Measurements from ENCODE around the gene DCTN4.
"Not testable (repeated sequence)": the region's sequence is repeated elsewhere in the genome, so short reads cannot be mapped to it uniquely, and the experiment has no call there.

Gene DCTN4

GRCh38 chr5:150758531-150759333 lies at the start of gene DCTN4:
DCTN4 (minus strand) TSS chr5:150759017; CDS start chr5:150758993, 24 bp downstream.
- peak; percentile 93 for DNase-seq

GRCh38 chr5:150804388-150804787 lies 45.6 kb upstream of the DCTN4 start:
- DNase-seq, result no peak

GRCh38 chr5:150801117-150801927 lies 42.5 kb upstream of the DCTN4 start:
- no peak for DNase-seq

GRCh38 chr5:150797384-150797783 lies 38.6 kb upstream of the DCTN4 start:
- no peak for DNase-seq

- no peak for DNase-seq
Observed at GRCh38 chr5:150794927-150795326, 36.1 kb upstream of the DCTN4 start.

GRCh38 chr5:150793423-150793888 lies 34.6 kb upstream of the DCTN4 start:
- not testable (repeated sequence) for DNase-seq

GRCh38 chr5:150791536-150791935 lies 32.7 kb upstream of the DCTN4 start:
- no peak for DNase-seq

GRCh38 chr5:150789943-150790611 lies 31.3 kb upstream of the DCTN4 start:
- peak; percentile 79 for DNase-seq

GRCh38 chr5:150789450-150789849 lies 30.6 kb upstream of the DCTN4 start:
- no peak for DNase-seq

GRCh38 chr5:150788977-150789376 lies 30.2 kb upstream of the DCTN4 start:
- DNase-seq, result no peak

- no peak for DNase-seq
Observed at GRCh38 chr5:150787656-150788055, 28.8 kb upstream of the DCTN4 start.

- no peak for DNase-seq
Observed at GRCh38 chr5:150786876-150787275, 28.1 kb upstream of the DCTN4 start.

- DNase-seq, result no peak
Observed at GRCh38 chr5:150785950-150786349, 27.1 kb upstream of the DCTN4 start.

- peak; percentile 68 for DNase-seq
Observed at GRCh38 chr5:150783422-150783928, 24.7 kb upstream of the DCTN4 start.

GRCh38 chr5:150782850-150783249 lies 24.0 kb upstream of the DCTN4 start:
- no peak for DNase-seq

- no peak for DNase-seq
Observed at GRCh38 chr5:150781706-150782614, 23.1 kb upstream of the DCTN4 start.

- DNase-seq, result no peak
Observed at GRCh38 chr5:150780816-150781221, 22.0 kb upstream of the DCTN4 start.

GRCh38 chr5:150780187-150780692 lies 21.4 kb upstream of the DCTN4 start:
- peak; percentile 16 for DNase-seq

- no peak for DNase-seq
Observed at GRCh38 chr5:150779397-150780186, 20.8 kb upstream of the DCTN4 start.

GRCh38 chr5:150778517-150779396 lies 19.9 kb upstream of the DCTN4 start, which contains the start of gene SMIM3:
SMIM3 (plus strand) TSS chr5:150778757; CDS start chr5:150795441, 16,684 bp downstream.
- DNase-seq, result peak; percentile 71

Measured in activated naive CD4-positive, alpha-beta T cell treated with Interleukin-2 at 50 U/mL for 16 hours (primary cell).